ENCODE data around the gene RDH8. TPM values are rescaled to one million over a fixed set of nuclear protein-coding genes. Genes with fewer than 3 reads are reported as not detected.

RDH8 gene
- total RNA-seq, 1 experiment from 2014 or later = not detected

- ChIA-PET CTCF (interaction anchor here (0.6 to 2.5 kb wide), 3 partner anchors 23 to 58 kb away, joined by 3 to 12 read pairs (median 8); no protein-coding TSS in a partner anchor), POLR2A (no interaction called here)
- Histone ChIP-seq H3K4me3 (ENCODE audit: low read depth in 2 of 2, low read length in 2 of 2) (no peak overlapping the region), H3K4me1 (ENCODE audit: control insufficient read depth, insufficient read depth, low read length) (no peaks in the 10 kb centered on the region), H3K27me3 (ENCODE audit: control insufficient read depth, insufficient read depth, low read length) (no peaks in the 10 kb centered on the region), H3K27ac (ENCODE audit: low read length) (no peak overlapping the region), H3K36me3 (ENCODE audit: control insufficient read depth, insufficient read depth, low read length) (no peaks in the 10 kb centered on the region), H3K9me3 (ENCODE audit: control insufficient read depth, insufficient read depth, low read depth, low read length) (no peaks in the 10 kb centered on the region)
- intact Hi-C loops (cut with micrococcal nuclease; ENCODE audit: unreplicated experiment) (no loop called here), in situ Hi-C loops (cut with HindIII; ENCODE audit: low pct_unique_long_range_greater_than_20kb, low sequenced_read_pairs) (no loop called here)
- DNase-seq (ENCODE audit: low read depth, low spot score) (no peak), ATAC-seq (no peak)
- no TSS peak for BruUV-seq (replicated peaks)
- no peak for TF ChIP-seq SIN3A (IDR thresholded peaks at IDR 0.05; ENCODE audit: borderline replicate concordance, insufficient read depth, low read depth, low read length)
- no peak for TF ChIP-seq POLR2AphosphoS5 (IDR thresholded peaks at IDR 0.05; ENCODE audit: low read depth, low read length)
- TF ChIP-seq TCF7L2 (IDR thresholded peaks at IDR 0.05; ENCODE audit: low read depth, low read length) = no peak
- no peak for TF ChIP-seq CTCF (IDR thresholded peaks at IDR 0.05)
- TF ChIP-seq, protein P1, sequence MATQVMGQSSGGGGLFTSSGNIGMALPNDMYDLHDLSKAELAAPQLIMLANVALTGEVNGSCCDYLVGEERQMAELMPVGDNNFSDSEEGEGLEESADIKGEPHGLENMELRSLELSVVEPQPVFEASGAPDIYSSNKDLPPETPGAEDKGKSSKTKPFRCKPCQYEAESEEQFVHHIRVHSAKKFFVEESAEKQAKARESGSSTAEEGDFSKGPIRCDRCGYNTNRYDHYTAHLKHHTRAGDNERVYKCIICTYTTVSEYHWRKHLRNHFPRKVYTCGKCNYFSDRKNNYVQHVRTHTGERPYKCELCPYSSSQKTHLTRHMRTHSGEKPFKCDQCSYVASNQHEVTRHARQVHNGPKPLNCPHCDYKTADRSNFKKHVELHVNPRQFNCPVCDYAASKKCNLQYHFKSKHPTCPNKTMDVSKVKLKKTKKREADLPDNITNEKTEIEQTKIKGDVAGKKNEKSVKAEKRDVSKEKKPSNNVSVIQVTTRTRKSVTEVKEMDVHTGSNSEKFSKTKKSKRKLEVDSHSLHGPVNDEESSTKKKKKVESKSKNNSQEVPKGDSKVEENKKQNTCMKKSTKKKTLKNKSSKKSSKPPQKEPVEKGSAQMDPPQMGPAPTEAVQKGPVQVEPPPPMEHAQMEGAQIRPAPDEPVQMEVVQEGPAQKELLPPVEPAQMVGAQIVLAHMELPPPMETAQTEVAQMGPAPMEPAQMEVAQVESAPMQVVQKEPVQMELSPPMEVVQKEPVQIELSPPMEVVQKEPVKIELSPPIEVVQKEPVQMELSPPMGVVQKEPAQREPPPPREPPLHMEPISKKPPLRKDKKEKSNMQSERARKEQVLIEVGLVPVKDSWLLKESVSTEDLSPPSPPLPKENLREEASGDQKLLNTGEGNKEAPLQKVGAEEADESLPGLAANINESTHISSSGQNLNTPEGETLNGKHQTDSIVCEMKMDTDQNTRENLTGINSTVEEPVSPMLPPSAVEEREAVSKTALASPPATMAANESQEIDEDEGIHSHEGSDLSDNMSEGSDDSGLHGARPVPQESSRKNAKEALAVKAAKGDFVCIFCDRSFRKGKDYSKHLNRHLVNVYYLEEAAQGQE (IDR thresholded peaks at IDR 0.05; ENCODE audit: insufficient read depth in 1 of 2, low read depth in 2 of 2, low read length in 1 of 2) = no peak
Measured at GRCh38 chr19:10001899-10002298, 11.4 kb upstream of the RDH8 start.

DNA sequence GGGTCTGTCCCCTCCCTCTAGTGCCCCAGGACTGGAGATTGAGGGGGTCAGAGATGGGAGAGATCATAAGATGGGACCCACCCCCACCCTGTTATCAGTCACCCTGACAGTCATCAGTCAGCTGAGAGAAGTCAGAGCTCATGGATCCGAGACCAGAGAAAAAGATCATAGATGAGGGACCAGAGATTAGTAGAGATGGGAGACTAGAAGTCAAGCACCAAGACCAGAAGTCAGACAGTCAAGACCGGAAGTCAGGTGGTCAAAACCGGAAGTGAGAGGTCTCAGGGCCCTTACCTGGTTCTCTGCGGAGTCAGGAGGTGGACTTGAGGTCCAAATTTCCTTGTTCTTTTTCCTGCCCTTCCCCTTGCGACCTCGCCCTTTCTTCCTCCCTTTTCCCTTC, 10.0 kb upstream of the RDH8 start:
- CTCF ChIA-PET = interaction anchor here (0.6 kb wide), 1 partner anchor 47 kb away, joined by 3 read pairs; no protein-coding TSS in a partner anchor
- POLR2A ChIA-PET = no interaction called here
- Histone ChIP-seq H3K9me3 (ENCODE audit: control insufficient read depth, insufficient read depth, low read depth, low read length) (no peaks in the 10 kb centered on the region), H3K27me3 (ENCODE audit: control insufficient read depth, insufficient read depth, low read length) (no peaks in the 10 kb centered on the region), H3K27ac (ENCODE audit: low read length) (no peak overlapping the region), H3K36me3 (ENCODE audit: control insufficient read depth, insufficient read depth, low read length) (no peaks in the 10 kb centered on the region), H3K4me3 (ENCODE audit: low read depth in 2 of 2, low read length in 2 of 2) (no peak overlapping the region), H3K4me1 (ENCODE audit: control insufficient read depth, insufficient read depth, low read length) (no peaks in the 10 kb centered on the region)
- in situ Hi-C loops (cut with HindIII; ENCODE audit: low pct_unique_long_range_greater_than_20kb, low sequenced_read_pairs) (no loop called here), intact Hi-C loops (cut with micrococcal nuclease; ENCODE audit: unreplicated experiment) (no loop called here)
- ATAC-seq (no peak), DNase-seq (ENCODE audit: low read depth, low spot score) (no peak)
- no peak for TF ChIP-seq SIN3A (IDR thresholded peaks at IDR 0.05; ENCODE audit: borderline replicate concordance, insufficient read depth, low read depth, low read length)
- no peak for TF ChIP-seq TCF7L2 (IDR thresholded peaks at IDR 0.05; ENCODE audit: low read depth, low read length)
- no peak for TF ChIP-seq POLR2AphosphoS5 (IDR thresholded peaks at IDR 0.05; ENCODE audit: low read depth, low read length)
- TF ChIP-seq CTCF (IDR thresholded peaks at IDR 0.05) = no peak
- TF ChIP-seq, protein P1 (IDR thresholded peaks at IDR 0.05; ENCODE audit: insufficient read depth in 1 of 2, low read depth in 2 of 2, low read length in 1 of 2) = no peak
- no TSS peak for BruUV-seq (replicated peaks)
